Keratinocyte (primary cell): ENCODE data around the gene SBNO2. TPM values are rescaled to one million over a fixed set of nuclear protein-coding genes. Genes with fewer than 3 reads are reported as not detected.

Experiments used
- DNase-seq: peaks from one replicate; pipeline ENCODE4 v3.0.0-alpha.2; 2011; ENCODE audit warnings: low read depth, missing footprints, low spot score
- FAIRE-seq: peaks from 2 replicates; lab custom pipeline; 2011; peaks lifted over from hg19 to GRCh38; lab: Jason Lieb, UNC
- H2AFZ ChIP-seq: 2 replicates; pipeline ENCODE4 v1.6.0; 2012; ENCODE audit warnings: low read length, control low read depth, inconsistent platforms; ENCODE audit not compliant: control insufficient read depth
- H3K27ac ChIP-seq: 2 replicates; pipeline ENCODE4 v1.5.1; 2011; ENCODE audit warnings: low read length; ENCODE audit not compliant: control insufficient read depth, insufficient read depth
- H3K27me3 ChIP-seq: 3 replicates; pipeline ENCODE4 v1.6.0; 2011; ENCODE audit warnings: low read length; ENCODE audit not compliant: control insufficient read depth, insufficient read depth; ENCODE audit errors: extremely low read depth
- H3K36me3 ChIP-seq, 2 experiments: 2 replicates in 1 of 2; 3 replicates in 1 of 2; pipeline ENCODE4 v1.5.1; 2011; ENCODE audit warnings: low read length in 2 of 2, mild to moderate bottlenecking in 1 of 2; ENCODE audit not compliant: control insufficient read depth in 2 of 2, insufficient read depth in 2 of 2; ENCODE audit errors: extremely low read depth in 1 of 2
- H3K4me1 ChIP-seq: 3 replicates; pipeline ENCODE4 v1.5.1; 2011; ENCODE audit warnings: low read length; ENCODE audit not compliant: control insufficient read depth, insufficient read depth; ENCODE audit errors: extremely low read depth
- H3K4me2 ChIP-seq: 3 replicates; pipeline ENCODE4 v1.6.0; 2011; ENCODE audit warnings: low read depth, low read length; ENCODE audit not compliant: control insufficient read depth, insufficient read depth; ENCODE audit errors: extremely low read depth
- H3K4me3 ChIP-seq, 3 experiments: fragments of 200-600 bp in 1 of 3; sonication (generic) in 1 of 3; 2 replicates in 2 of 3; 3 replicates in 1 of 3; pipeline ENCODE4 v1.5.1; 2011 to 2016; ENCODE audit warnings: low read length in 3 of 3, mild to moderate bottlenecking in 3 of 3, control low read depth in 2 of 3, inconsistent platforms in 1 of 3, low read depth in 1 of 3, mixed read lengths in 1 of 3, mixed run types in 1 of 3, moderate library complexity in 1 of 3; ENCODE audit not compliant: control insufficient read depth in 2 of 3, insufficient read depth in 2 of 3; ENCODE audit errors: extremely low read depth in 1 of 3
- H3K79me2 ChIP-seq: 2 replicates; pipeline ENCODE4 v1.6.0; 2012; ENCODE audit warnings: low read length; ENCODE audit not compliant: control insufficient read depth, insufficient read depth
- H3K9ac ChIP-seq: 3 replicates; pipeline ENCODE4 v1.6.0; 2011; ENCODE audit warnings: low read length; ENCODE audit not compliant: control insufficient read depth, insufficient read depth; ENCODE audit errors: extremely low read depth
- H3K9me1 ChIP-seq: 3 replicates; pipeline ENCODE4 v1.6.0; 2011; ENCODE audit warnings: low read length; ENCODE audit not compliant: control insufficient read depth, insufficient read depth; ENCODE audit errors: extremely low read depth
- H3K9me3 ChIP-seq: 2 replicates; pipeline ENCODE4 v1.5.1; 2012; ENCODE audit warnings: low read depth, low read length; ENCODE audit not compliant: control insufficient read depth
- H4K20me1 ChIP-seq: 3 replicates; pipeline ENCODE4 v1.6.0; 2011; ENCODE audit warnings: low read length; ENCODE audit not compliant: control insufficient read depth, insufficient read depth; ENCODE audit errors: extremely low read depth
- CTCF ChIP-seq, 3 experiments: IDR thresholded peaks in 1 of 3; conservative IDR thresholded peaks in 1 of 3; optimal IDR thresholded peaks in 1 of 3; 2 replicates in 2 of 3; 3 replicates in 1 of 3; pipeline versions ENCODE3 to v1.5.1; 2011; ENCODE audit warnings: low read length in 3 of 3, mild to moderate bottlenecking in 3 of 3, moderate library complexity in 2 of 3, control low read depth in 1 of 3, inconsistent platforms in 1 of 3; ENCODE audit not compliant: insufficient read depth in 2 of 3; ENCODE audit errors: extremely low read depth in 1 of 3
- EZH2 ChIP-seq: IDR thresholded peaks from one replicate; pipeline ENCODE4 v1.6.1; 2012; ENCODE audit warnings: inconsistent platforms, mild to moderate bottlenecking, low read length, moderate library complexity
- dilution Hi-C: fragments of 300-500 bp; cut with MboI; formaldehyde crosslinking; loops from one replicate; pipeline ENCODE4 v1.7.0; 2020; ENCODE audit warnings: low sequenced_read_pairs; ENCODE audit not compliant: extremely low pct_ligation_motif_present
- polyA plus RNA-seq, 5 experiments: library from polyadenylated mRNA; depleted of rRNA in 3 of 5; stranded (reverse) in 3 of 5; stranded (forward) in 1 of 5; unstranded in 1 of 5; fragments of >200 nt; gene quantifications; 1 replicate in 1 of 5; 2 replicates in 3 of 5; 3 replicates in 1 of 5; pipeline versions ENCODE4 v1.2.1 to v1.2.3, GENCODE V29; 2011 to 2012; ENCODE audit warnings: missing spikeins in 2 of 5, low read depth in 1 of 5, low replicate concordance in 1 of 5

SBNO2 gene
- polyA plus RNA-seq, 1 donor (not counting 4 experiments of a cell fraction or from before 2014, with no cell fraction given): 10.9 TPM

DNA sequence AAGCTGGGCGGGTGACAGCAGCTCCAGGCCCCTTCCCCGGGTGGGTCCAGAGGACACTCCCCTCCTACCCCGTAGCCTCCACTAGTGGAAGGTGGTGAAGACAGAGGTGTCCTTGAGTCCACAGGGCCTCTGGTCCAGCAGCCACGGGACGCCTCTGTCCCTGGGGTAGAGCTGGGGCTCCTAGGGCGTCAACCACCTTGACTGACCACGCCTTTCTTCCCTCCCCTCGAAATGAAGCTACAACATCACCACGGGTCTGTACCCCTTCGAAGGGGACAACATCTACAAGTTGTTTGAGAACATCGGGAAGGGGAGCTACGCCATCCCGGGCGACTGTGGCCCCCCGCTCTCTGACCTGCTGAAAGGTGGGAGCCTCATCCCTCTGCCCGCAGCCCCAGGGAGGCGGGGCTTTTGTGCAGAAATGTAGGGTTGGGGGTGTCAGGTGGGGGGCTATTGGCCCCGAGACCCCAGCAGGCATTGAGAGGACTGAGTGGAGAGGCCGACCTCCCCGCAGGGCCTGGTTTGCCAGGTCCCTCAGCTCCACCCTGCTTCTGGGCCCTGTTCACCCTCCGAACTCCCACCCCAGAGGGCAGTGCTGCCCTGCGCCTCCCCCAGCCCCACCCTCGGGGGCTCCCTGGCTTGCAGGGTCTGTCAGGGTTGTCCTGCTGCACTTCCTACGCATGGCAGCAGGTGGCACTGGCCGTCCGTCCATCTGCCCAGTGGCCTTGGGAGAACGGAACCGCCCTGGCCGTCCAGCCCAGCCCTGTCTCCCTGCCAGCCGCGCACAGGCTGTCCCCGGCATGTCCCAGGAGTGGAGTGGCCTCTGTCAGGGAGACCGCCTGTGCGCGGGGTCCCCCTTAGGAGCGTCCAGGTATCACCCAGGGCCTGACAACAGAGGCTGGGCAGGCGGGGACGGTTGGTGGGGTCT lies 47.2 kb upstream of the SBNO2 start:
- peaks cover 6% of the 10 kb centered on the region for H3K4me1 ChIP-seq
- H3K27ac ChIP-seq: no peak overlapping the region
- no peaks in the 10 kb centered on the region for H3K27me3 ChIP-seq
- H2AFZ ChIP-seq: no peak overlapping the region
- no peak overlapping the region for H3K9ac ChIP-seq
- dilution Hi-C loops: no loop called here
- H3K36me3 ChIP-seq: peaks cover 23 to 27% of the 10 kb centered on the region in 2 experiments
- no peak overlapping the region for H3K4me3 ChIP-seq
- TF ChIP-seq EZH2: no peak
- peak; percentile 21 to 79 (median 57) for TF ChIP-seq CTCF (optimal IDR thresholded peaks at IDR 0.05 in 1 of 3, IDR thresholded peaks at IDR 0.05 in 1 of 3, conservative IDR thresholded peaks at IDR 0.05 in 1 of 3; ENCODE audit: extremely low read depth in 1 of 3, insufficient read depth in 2 of 3, low read length in 3 of 3)
- peaks cover 5% of the 10 kb centered on the region for H4K20me1 ChIP-seq
- H3K4me2 ChIP-seq: no peak overlapping the region
- no peaks in the 10 kb centered on the region for H3K9me1 ChIP-seq
- H3K9me3 ChIP-seq: no peaks in the 10 kb centered on the region
- peaks cover 35% of the 10 kb centered on the region for H3K79me2 ChIP-seq
- FAIRE-seq: no peak
- DNase-seq: no peak

GRCh38 chr19:1220477-1220930 lies 46.4 kb upstream of the SBNO2 start:
- FAIRE-seq (no peak), DNase-seq (no peak)
- Histone ChIP-seq H3K9me1 (no peaks in the 10 kb centered on the region), H3K36me3 (peaks cover 19 to 27% of the 10 kb centered on the region in 2 experiments), H4K20me1 (peaks cover 5% of the 10 kb centered on the region), H3K4me2 (no peak overlapping the region), H3K27me3 (no peaks in the 10 kb centered on the region), H3K79me2 (peaks cover 40% of the 10 kb centered on the region), H3K9me3 (no peaks in the 10 kb centered on the region), H3K27ac (no peak overlapping the region), H2AFZ (no peak overlapping the region), H3K9ac (no peak overlapping the region), H3K4me1 (peaks cover 10% of the 10 kb centered on the region), H3K4me3 (no peak overlapping the region)
- dilution Hi-C loops: no loop called here
- TF ChIP-seq EZH2 (no peak), CTCF (optimal IDR thresholded peaks at IDR 0.05 in 1 of 3, IDR thresholded peaks at IDR 0.05 in 1 of 3, conservative IDR thresholded peaks at IDR 0.05 in 1 of 3; ENCODE audit: extremely low read depth in 1 of 3, insufficient read depth in 2 of 3, low read length in 3 of 3) (no peak)
